Measurements from ENCODE around the gene ELFN1.

GRCh38 chr7:1690359-1690958 lies 20.4 kb downstream of the ELFN1 start:
- no peak for TF ChIP-seq FOS (IDR thresholded peaks at IDR 0.05; ENCODE audit: extremely low read depth, insufficient read length)
- TF ChIP-seq NCOA1 (IDR thresholded peaks at IDR 0.05; ENCODE audit: low read depth), result no peak
- no peak for TF ChIP-seq U2AF1 (optimal IDR thresholded peaks at IDR 0.05; ENCODE audit: low read depth, low read length)
- TF ChIP-seq TARDBP (IDR thresholded peaks at IDR 0.05), result no peak
- TF ChIP-seq TGIF2 (CRISPR knock-in tag; IDR thresholded peaks at IDR 0.05), result no peak
- no peak for TF ChIP-seq RNF2 (IDR thresholded peaks at IDR 0.05)
- TF ChIP-seq ZZZ3 (IDR thresholded peaks at IDR 0.05), result no peak
- TF ChIP-seq USF2 (CRISPR knock-in tag; IDR thresholded peaks at IDR 0.05), result no peak
- TF ChIP-seq NFIC (IDR thresholded peaks at IDR 0.05), result no peak
- no peak for TF ChIP-seq SP1 (CRISPR knock-in tag; IDR thresholded peaks at IDR 0.05)
